Stimulated activated CD4-positive, alpha-beta T cell treated with anti-CD3 and anti-CD28 coated beads, TNF-alpha, amount 100 ng/mL, for 4 hours (primary cell): ENCODE results near the gene PIGN.
"Not testable (repeated sequence)": the region's sequence is repeated elsewhere in the genome, so short reads cannot be mapped to it uniquely, and the experiment has no call there.

ENCODE experiments used
- DNase-seq, 3 experiments: peaks; one replicate each; pipeline ENCODE4 v3.0.0-alpha.2; 2020; ENCODE audit warnings: low read depth in 3 of 3

Gene PIGN

DNA sequence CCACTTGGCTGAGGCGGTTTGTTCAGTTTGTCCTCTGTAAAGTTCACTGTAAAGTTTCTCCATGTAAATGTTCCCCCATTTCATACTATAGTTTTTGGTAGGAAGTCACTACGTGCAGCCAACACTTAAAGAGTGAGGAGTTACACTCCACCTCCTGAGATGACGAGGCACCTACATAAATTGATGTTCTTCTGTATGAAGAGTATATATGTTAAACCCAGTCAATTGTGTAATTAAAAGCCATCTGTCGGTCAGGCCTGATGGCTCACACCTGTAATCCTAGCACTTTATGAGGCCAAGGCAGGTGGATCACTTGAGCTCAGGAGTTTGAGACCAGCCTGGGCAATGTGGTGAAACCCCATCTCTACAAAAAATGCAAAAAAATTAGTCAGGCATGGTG is 7.6 kb downstream of the PIGN start:
- no peak for DNase-seq

DNA sequence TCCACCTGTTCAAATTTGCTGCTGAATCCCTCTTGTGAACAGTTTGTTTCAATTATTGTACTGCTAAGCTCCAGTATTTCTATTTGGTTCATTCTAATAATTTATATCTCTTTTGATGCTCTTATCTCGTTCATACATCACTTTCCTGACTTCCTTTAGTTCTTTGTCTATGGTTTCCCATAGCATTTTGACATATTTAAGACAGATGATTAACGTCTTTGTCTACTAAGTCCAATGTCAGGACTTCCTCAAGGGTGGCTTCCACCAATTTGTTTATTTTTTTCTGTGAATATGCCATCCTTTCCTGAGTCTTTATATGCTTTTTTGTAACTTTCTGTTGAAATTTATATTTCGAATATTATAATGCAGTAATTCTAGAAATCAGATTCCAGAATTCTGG is 9.6 kb downstream of the PIGN start:
- no peak for DNase-seq

DNA sequence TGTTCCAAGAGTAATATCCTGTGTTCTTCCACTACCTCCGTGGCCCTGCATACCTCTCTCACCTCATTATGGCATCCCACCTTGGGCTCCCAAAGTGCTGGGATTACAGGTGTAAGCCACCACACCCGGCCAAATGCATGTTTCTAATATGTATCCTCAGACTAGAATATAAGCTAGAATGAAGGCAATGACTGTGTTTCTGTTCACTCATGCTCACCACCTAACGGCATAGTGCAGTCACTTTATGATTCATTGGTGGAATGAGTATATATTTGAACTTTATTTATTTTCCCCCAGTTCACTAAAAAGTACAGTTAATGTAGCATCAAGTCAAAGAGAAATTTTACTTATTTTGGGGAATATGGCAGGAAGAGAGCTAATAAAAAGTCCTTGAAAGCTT is 11.3 kb downstream of the PIGN start:
- no peak for DNase-seq

DNA sequence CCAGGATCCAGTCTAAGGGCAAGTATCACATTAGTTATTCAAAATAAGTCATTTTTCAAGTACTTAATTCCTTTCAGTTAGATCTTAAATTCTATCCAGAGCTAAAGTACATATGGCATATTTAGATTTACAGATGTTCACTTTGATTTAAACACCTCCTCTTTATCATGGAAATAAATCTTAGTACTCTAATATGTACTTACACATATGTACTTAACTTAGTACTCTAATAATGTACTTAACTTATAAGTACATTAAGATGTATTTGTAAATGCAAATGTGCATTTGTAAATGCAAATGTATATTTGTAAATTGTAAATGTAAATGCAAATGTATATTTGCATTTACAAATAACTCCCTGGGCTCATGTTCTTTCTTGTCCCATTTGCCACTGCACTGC is 14.6 kb downstream of the PIGN start:
- no peak for DNase-seq

DNA sequence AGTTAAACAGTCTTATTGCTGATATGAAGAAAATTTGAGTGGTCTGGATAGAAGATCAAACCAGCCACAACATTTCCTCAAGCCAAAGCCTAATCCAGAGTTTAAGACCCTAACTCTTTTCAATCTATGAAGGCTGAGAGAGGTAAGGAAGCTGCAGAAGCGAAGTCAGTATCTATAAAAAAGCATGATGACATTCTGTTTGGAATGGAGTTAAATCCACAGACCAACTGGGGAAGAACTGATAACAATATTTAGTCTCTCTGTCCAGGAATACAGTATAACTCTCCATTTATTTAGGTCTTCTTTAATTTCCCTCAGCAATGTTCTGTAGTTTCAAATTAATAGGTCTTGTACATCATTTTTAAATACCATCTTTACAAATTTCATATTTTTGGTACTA is 16.0 kb downstream of the PIGN start:
- no peak for DNase-seq

DNA sequence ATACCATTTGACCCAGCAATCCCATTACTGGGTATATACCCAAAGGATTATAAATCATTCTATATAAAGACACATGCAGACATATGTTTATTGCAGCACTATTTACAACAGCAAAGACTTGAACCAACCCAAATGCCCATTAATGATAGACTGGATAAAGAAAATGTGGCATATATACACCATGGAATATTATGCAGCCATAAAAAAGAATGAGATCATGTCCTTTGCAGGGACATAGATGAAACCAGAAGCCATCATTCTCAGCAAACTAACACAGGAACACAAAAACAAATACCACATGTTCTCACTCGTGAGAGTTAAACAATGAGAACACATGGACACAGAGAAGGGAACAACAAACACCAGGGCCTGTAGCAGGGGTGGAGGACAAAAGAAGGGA is 20.3 kb downstream of the PIGN start:
- not testable (repeated sequence) for DNase-seq

DNA sequence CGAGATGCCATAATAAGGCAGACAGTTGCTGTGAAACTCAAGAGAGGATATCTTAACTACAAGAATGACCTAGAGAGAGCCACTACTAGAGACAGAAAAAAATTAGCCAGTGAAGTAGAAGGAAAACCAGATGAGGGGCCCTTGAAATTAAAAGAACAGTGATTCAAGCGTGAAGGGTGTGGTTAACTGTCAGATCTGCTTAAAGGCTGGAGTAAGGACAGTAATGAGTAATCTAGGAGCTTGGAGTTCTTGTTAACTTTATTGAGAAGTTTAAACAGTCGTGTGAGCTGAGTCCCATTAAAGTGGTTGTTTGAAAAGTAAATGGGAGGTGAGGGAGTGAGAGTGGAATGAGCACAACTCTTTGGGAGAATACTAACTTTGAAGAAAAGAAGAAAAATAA is 21.3 kb downstream of the PIGN start:
- no peak for DNase-seq

DNA sequence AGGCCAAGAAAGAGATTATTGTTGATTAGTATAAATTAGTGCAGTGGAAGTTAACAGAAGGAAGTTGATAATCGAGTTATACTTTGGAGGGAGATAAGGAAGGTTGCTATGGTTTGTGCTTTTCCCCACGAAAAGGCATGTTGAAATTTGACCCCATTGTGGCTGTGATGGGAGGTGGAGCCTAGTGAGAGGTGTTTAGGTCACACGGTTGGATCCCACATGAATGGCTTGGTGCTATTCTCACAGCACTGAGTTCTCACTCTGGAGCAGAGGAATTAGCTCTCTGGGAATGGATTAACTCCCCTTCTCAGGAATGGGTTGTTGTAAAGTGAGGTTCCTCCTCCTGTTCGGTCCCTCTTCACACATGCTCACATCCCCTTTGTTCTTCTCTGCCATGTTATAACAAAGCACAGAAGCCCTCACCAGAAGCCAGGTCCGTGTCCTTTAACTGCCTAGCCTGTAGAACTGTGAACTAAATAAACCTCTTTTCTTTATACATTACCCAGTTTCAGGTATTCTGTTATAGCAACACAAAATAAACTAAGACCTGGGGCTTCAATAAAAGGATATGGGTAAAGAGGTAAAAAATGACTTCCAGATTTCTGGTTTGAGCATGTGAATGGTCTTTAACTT is 21.9 kb downstream of the PIGN start:
- no peak for DNase-seq

DNA sequence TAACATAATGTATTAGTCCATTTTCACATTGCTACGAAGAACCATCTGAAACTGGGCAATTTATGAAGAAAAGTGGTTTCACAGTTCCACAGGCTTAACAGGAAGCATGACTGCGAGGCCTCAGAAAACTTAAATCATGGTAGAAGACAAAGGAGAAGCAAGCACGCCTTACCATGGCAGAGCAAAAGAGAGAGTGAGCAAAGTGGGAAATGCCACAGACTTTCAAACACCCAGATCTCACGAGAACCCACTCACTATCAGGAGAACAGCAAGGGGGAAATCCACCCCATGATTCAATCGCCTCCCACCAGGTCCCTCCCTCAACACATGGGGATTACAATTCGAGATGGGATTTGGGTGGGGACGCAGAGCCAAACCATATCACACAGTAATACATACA is 22.5 kb downstream of the PIGN start:
- no peak for DNase-seq

DNA sequence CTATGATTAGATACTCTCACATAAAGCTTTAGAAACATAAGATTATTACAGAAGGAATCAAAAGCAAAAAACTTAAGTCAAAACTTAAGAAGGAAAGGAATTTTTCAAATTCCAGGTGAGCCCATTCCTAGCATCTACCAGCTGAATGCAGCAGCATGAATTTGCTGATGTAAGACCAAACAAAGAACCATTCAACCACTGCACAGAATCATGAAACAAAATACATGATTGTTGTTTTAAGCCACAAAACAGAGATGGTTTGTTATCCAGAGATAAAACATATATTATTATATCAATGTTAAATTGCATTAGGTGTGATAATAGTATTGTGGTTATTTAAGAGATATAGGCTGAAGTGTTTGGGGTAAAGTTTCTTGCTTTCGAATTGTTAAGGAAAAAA is 29.0 kb downstream of the PIGN start:
- no peak for DNase-seq

DNA sequence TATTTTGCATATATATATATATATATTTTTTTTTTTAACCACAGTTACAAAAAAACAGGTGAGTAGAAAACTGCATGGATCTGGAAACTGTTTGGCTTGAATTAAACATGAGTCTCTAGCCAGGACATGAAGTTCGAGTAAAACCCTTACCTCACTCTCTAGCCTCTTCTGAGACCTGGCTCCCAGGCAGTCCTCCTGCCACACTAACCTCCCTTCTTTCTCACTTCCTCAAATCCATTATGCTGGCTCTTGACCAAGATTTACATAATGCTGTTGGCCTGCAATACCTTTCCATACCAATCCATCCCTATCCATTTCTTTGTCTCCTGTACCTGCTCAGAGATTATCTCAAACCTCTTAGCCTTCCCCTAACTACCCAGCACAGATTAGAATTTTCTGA is 34.0 kb downstream of the PIGN start:
- DNase-seq, result no peak

DNA sequence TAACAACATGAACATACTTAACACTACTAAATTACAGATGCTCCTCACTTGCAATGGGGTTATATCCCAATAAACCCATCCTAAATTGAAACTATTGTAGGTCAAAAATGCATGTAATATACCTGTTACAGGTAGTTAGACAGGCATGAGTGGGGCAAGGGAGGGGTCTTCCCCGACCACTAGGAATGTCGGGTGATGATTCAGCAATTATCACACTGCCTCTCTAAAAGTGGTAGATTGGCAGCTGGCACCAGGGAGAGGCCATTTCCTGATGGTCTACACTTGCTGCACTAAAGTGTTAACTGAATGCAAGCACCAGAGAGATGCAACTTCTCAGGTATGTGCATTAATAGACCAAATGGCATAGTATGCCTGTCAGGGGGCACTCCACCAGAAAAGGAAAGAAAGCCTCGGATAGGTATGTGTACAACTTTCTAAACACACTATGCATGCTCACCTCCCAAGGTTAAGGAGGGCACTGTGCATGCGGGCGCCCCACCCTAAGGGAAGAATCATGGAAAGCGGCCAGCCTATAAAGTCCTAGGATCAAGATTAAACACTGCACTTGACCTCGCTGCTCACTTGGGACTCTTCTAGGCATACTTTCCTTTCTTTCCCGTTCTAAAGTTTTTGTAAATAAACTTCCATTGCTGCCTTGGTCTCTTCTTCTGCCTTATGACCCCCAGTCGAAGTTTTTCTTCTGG is 35.6 kb downstream of the PIGN start:
- DNase-seq, result no peak

DNA sequence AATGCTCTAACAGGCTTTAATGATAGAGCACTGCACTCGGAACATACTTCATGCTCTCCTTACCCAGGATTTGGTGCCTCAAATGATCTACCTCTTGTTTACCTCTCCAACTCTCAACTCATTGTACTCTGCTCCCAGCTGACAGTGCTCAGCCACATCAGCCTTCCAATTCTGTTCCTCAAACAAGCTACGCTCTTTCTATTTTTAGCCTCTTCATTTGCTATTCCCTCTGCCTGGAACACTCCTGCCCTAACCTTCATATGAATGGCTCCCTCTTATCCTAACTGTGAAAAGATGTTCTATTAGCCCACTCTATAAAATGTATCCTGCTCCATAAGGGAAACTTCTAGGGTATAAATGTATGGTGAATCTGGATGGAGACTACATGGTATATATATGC is 42.5 kb downstream of the PIGN start:
- DNase-seq, result no peak

DNA sequence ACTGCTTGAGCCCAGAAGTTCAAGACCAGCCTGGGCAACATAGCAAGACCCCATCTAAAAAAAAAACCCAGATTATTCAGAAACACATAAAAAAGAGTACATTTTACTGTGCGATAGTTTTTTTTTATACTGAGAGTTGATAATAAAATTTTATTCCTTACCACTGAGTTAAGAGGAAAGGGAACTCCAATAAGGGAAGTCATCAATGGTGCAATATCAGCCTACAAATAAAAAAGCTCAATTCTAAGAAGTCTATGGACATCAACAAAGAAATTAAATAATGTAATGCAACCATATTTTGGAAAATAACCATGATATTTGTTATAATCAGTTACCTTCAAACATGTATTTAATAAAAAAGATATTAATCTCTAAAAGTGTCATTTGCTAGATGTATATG is 46.6 kb downstream of the PIGN start:
- DNase-seq, result no peak

DNA sequence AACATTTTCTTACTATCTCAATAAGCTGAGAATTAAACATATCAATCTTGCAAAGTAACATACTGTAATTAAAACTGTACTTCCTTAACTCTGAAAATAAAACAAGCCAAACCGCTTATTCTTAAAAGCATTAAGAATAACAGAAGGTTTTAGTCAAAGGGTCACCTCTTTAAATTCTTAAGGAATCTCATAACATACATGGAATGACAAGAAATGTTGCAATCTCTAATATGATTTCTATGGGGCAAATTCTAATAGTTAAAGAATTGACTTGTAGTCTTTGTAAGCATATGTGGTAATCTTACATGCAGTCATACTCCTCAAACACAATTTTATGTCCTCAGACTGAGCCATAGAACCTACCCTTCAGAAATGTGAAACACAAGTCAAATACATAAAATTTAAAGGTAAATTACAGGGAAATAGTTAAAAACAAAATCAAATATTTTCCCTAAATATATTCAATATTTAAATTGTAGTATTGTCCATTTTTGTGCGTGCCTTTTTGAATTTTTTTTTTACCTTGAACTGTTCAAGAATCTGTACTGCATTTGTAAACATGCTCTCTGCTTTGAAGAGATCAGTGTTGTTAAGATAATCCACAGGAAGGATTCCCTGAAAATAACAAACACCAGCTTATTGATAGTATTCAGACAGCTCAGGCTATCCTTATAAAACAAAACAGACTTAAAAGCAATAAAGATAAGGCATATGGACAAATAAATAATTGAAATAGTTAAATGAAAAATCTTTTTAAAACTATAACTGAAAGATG is 48.2 kb downstream of the PIGN start:
- no peak for DNase-seq

DNA sequence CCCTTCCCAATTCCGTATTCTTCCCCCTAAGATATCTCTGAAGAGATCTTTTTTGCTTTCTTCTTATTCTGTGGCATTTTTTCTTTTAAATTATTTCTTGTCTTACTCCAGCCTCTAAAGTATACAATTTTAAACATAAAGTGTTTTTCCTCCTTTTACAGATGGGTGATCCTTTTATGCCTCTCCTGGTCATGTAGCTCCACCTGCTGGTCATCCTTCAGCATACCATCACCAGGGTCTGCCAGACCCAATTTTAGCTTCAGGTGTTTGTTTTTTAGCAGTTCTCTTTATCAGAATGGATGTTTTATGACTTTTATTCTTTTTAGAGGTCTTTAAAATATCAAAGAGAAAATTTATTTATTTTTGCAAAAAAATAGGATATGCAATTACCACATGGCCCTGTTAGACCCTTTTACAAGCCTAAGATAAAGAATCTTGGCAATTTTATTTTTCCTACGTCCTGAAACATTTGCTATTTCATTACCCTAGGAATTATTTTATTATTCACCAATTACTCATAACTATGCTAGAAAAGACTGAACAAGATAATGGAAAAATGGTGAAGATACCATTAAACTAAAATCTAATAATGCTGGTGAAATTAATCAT is 55.5 kb downstream of the PIGN start:
- peak; percentile 9 to 15 (median 14) for DNase-seq

DNA sequence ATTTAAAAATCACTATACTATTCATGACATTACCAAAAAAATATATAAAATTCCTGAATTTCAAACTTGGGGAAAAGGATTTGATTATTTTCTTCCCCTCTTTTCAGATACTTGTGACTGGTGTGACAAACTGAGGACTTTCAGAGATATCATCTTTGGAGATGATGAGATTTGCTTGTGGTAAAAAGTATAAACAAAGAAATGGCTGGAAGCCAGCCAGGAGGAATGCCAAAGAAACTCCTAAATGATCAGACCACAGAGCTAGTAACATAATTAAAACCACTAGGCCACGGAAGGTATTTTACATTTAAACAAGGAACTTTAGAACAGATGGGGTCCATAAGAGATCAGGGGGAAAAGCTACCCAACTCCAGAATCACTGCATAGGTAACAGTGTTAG is 58.7 kb downstream of the PIGN start:
- DNase-seq, result no peak

DNA sequence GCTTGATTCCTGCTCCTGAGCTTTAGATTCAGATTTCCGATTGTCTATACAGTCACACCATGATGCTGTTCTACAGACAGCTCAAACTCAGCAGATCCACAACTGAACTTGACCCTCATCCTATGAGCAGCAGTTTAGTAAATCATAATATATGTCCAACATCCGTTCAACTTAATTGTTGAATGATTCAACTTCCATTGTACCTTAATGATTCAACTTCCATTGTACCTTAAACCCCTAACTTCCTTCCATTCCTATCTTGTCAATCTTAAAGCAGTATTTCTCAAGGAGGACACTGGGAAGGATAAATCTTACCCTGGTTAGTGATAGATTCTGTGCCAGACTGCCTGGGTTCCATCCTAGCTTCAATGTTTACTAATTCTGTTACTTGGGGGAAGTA is 60.1 kb downstream of the PIGN start:
- no peak for DNase-seq

DNA sequence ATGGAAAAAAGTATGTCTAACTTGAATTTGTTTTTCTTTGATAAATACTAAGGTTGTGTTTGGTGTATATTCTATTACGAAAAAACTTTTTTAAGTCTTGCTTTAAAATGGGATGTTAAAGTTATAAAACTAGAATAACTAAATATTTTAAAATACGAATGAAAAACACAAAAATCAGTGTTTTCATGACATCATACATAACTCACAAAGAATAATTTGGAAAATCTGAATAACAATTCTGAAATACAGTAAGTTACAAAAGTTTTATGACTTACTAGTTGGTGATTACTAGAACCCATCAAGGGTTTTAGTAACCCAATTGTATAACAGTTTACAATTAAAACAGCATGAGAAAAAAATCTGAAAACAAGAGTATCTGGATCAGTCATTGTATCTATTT is 61.2 kb downstream of the PIGN start:
- no peak for DNase-seq

DNA sequence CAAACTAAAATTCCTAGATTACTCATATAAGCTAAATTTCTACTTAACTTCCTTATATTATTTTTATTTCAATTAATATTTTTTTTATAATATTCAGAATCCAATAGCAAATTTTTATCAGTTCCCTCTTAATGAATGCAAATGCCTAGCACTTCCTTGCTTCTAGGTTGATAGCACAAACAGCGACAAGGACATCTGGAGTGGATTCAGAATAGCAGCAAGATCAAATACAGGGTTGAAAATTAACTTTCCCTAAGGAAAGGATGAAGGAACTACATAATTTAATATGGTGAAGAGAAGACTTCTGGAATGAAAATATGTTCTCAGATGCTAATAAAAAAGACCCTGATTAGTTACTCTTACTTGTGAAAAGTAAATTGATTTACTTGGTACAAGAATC is 64.5 kb downstream of the PIGN start:
- no peak for DNase-seq

DNA sequence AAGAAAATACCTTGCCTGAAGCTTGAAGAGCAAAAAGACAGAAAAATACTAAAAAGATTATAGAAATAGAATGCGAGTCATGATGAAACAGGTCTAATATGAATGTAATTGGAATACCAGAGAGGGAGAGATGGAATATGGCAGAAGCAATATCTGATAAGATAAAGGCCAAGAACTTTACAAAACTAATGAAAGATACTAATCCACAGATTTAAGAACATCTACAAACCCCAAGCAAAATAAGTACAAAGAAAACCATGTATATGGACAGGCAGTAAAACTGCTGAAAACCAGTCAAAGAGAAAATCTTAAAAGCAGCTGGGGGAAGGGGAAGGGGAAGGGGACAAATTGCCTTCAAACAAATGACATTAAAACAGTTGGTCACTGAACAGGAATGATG is 67.0 kb downstream of the PIGN start:
- DNase-seq, result no peak

DNA sequence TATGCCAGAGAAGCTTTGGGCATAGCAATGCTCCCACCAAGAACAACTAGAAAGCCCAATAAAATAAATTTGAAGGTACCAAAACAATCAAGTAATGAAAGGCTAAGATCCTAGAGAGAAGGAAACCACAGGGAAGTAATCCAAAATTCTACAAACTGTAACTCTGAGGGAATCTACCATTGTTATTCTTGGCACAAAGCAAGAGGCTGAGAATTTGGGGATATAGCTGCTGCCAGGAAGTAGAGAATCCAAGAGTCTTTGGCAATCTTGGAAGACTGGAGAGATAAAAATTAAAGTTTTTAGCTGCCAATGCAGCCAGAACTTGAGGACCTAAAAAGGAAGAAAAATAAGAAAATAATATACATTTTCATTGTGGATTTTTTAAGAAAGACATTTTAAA is 68.5 kb downstream of the PIGN start:
- DNase-seq, result no peak

DNA sequence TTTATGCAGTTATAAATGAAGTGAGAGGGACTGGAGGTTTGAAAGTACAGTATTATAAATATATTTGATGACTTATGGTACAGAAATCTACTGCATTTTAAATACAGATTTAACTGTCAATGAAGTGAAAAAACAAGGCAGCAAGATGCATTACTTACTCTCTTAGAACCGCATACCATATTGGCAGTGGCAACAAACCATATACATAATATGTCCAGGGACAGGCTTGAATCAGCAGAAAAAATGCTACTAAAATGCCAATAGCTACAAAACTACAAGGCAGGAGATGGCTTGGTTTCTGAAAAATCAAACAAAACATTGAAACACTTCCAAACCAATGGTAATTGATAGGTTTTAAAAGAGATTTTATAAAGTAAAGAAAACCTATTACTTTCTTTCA is 77.2 kb downstream of the PIGN start:
- DNase-seq, result no peak
